RKO (cell line): ENCODE results near the gene ABCA7.

ENCODE experiments used
- DNase-seq: peaks from one replicate; pipeline ENCODE4 v3.0.0-alpha.2; 2016; ENCODE audit warnings: low spot score

ABCA7 gene

GRCh38 chr19:1004204-1004802 lies 35.6 kb upstream of the ABCA7 start:
- DNase-seq, result no peak

GRCh38 chr19:1004803-1005664 lies 34.9 kb upstream of the ABCA7 start:
- DNase-seq, result no peak

DNA sequence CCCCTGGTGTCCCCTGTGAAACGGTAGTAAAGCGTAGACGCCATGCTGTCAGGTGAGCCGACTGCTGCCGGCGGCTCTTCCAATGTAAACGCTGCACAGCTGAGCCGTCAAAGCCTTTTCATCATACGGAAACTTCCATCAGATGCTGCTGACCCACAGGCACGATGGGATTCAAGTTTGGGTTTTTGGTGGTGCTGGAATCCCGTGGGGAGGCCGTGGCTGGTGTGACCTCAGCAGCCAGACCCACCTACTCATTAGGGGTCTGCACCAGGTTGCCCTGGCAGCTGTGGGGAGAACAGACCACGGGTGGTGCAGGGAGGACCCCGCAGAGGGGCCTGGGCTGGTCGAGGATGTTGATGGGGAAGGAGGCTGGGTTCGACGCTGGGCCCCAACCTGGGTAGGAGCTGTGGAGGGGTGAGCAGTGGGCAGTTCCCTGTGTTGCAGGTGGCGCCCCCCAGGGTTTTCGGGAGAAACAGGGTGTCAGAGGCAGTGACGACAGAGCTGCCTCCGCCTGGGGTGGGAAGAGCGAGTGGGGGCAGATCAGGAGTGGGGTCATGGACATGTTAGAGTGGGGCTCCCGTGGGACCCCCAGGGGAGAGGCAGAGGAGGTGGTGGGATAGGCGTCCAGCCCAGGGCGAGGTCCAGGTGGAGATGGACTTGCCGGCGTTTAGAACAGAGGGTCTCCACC lies 33.1 kb upstream of the ABCA7 start:
- DNase-seq, result no peak

DNA sequence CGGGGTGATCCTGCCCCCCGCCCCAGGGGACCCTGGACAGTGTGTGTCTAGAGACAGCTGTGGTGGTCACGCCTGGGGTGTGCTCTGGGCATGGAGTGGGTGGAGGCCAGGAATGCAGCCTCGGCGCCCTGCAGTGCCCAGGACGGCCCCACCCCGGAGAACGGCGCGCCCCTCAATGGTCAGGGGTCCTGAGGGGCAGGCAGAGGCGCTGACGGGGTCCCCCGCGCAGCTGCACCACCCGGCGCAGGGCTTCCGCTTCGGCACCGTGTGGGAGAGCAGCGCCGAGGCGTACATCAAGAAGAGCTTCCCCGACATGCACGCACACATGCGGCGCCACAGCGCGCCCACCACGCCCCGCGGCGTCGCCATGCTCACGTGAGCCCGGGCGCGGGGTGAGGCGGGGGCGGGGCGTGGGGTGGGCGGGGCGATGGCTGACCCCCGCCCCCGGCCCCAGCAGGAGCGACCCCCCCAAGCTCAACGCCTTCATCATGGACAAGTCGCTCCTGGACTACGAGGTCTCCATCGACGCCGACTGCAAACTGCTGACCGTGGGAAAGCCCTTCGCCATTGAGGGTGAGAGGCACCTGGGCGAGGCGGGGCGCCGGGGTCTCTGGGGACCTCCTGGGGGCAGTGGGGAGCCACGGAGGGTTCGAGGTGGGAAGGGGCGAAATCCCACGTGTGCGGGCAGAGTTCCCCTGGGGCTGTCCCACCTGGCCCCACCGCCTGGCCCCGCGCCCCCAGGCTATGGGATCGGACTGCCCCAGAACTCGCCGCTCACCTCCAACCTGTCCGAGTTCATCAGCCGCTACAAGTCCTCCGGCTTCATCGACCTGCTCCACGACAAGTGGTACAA lies 32.3 kb upstream of the ABCA7 start:
- no peak for DNase-seq

GRCh38 chr19:1008268-1009040 lies 31.5 kb upstream of the ABCA7 start:
- no peak for DNase-seq

GRCh38 chr19:1009041-1009980 lies 30.6 kb upstream of the ABCA7 start:
- no peak for DNase-seq

DNA sequence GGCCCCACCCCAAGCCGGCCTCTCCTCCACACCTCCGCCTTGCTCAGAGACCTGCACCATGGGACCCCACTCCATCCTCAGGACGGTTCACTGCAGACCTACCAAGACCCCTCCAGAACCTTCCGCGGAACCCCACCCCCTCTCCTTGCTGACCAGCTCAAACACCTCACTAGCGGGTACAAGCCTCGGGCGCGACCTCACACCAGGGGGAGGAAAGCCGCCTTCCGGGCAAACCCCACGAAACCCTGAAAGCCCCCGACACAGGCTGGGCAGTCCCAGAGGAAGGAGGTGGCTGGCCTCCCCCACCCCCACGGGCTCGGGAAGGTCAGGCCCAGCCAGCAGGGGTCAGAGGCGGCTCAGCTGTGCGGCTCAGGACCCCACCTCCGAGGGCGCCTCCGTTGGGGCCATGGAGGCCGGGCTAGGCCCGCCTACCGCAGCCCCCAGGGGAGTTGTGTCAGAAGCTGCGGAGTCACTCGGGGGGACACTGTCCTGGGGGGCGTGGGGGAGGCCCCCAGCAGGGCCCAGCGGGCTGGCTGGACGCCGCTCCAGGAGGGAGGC lies 29.8 kb upstream of the ABCA7 start:
- DNase-seq, result no peak

- no peak for DNase-seq
Measured at GRCh38 chr19:1010586-1011510, 29.1 kb upstream of the ABCA7 start.

DNA sequence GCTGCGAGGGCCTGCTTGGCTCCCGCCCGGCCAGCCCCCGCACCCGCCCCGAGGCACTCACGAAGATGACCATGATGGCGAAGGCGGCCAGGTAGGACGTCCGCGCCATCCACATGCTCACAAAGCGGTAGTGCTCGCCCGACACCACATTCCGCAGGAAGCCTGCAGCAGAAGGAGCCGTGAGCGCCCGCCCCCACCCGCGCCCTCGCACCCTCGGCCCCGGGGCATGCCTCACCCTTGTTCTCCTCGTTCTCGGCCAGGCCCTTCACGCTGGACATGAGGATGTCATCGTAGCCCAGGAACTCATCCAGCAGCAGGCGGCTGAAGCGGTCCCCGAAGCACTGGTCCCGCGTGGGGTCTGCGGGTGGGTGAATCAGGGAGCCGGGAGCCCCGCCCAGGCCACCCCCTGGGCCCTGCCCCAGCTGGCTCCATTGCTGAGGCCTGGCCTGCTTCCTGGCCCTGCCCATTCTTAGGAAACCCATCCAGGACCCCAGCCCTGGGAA lies 28.0 kb upstream of the ABCA7 start:
- no peak for DNase-seq

GRCh38 chr19:1012334-1012733 lies 27.6 kb upstream of the ABCA7 start:
- DNase-seq, result no peak

DNA sequence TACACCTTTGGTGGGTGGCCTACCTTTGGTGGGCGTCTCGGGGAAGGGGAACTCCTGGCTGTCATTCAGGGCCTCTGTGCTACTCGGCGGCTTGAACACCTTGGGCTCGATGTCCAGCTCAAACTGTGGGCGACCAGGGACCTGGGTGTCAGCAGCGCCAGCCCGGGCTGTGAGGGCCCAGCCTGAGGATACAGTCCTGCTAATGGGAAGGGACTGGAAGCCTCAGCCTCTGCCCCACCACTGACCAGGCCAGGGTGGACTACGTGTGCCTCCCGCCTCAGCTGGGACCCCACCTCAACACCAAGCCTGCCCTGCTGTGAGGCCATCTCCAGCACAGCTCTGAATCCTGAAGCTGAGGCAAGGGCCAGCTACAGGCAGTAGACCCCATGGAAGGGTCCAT lies 26.7 kb upstream of the ABCA7 start:
- no peak for DNase-seq

- no peak for DNase-seq
Measured at GRCh38 chr19:1014161-1015060, 25.5 kb upstream of the ABCA7 start.

GRCh38 chr19:1015061-1015781 lies 24.7 kb upstream of the ABCA7 start:
- no peak for DNase-seq

DNA sequence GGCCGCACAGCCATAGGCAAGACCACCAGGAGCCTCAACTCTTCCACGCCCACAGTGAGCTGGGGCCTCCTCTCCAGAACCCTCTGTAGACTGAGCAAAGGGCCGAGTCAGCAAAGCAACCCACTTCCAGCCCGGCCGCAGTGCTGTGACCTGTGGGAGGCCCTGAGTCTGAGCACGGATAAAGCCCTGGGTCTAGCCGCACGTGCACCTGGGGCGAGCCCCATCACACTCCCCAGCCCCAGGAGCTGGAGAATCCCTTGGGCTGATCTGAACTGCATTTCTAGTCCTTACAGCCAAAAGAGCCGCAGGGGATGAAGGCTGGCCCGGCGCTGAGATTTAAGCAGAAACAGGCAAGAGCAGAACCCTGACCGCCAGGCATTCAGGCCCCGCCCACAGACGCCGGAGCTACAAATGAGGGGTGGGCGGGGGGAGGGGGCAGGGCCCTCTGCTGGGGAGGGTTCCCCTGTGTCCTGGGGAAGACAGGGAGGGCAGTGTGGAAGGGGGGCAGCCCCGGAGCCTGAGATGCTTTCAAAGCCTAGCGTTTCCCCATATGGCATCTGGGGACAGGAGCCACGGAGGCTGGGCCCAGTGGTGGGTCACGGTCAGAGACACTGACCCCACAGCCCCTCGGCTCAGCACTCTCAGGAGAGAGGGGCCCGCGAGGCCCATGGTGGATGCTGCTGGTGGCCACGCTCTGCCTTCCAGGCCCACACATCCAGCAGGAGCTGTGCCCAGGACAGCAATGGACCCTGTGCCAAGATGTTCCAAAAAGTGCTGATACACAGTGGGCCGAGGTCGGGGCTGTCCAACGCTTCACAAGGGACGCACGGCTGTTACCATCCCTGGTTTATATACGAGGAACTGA lies 23.9 kb upstream of the ABCA7 start:
- DNase-seq, result no peak

GRCh38 chr19:1016647-1017114 lies 23.2 kb upstream of the ABCA7 start:
- DNase-seq, result no peak
